RPMI7951 (cell line): ENCODE results near the gene NFRKB. TPM values are rescaled to one million over a fixed set of nuclear protein-coding genes. Genes with fewer than 3 reads are reported as not detected.
"Not testable (repeated sequence)": the region's sequence is repeated elsewhere in the genome, so short reads cannot be mapped to it uniquely, and the experiment has no call there.

Experiments
- DNase-seq: peaks from one replicate; pipeline ENCODE4 v3.0.0-alpha.2; 2012; ENCODE audit warnings: low read depth
- total RNA-seq: library from RNA; depleted of rRNA; stranded (reverse); fragments of >200 nt; shearing (Covaris generic); gene quantifications from 2 replicates; pipeline ENCODE4 v1.2.3, GENCODE V29; 2014

Gene NFRKB
- total RNA-seq, 1 experiment from 2014 or later, result 18.5 TPM

GRCh38 chr11:129894278-129895125 lies 876 bp downstream of the NFRKB start:
- peak; percentile 8 for DNase-seq

GRCh38 chr11:129888451-129888850 lies 6.9 kb downstream of the NFRKB start:
- no peak for DNase-seq

- no peak for DNase-seq
These were observed 10.0 kb downstream of the NFRKB start for GRCh38 chr11:129885381-129885780.

GRCh38 chr11:129884581-129884980 lies 10.8 kb downstream of the NFRKB start:
- no peak for DNase-seq

- peak; percentile 28 for DNase-seq
These were observed 13.7 kb downstream of the NFRKB start for GRCh38 chr11:129881570-129882170.

- no peak for DNase-seq
These were observed 15.1 kb downstream of the NFRKB start for GRCh38 chr11:129880311-129880710.

- DNase-seq, result no peak
These were observed 23.5 kb downstream of the NFRKB start for GRCh38 chr11:129871914-129872313.

GRCh38 chr11:129868626-129869025 lies 26.8 kb downstream of the NFRKB start:
- not testable (repeated sequence) for DNase-seq

- no peak for DNase-seq
These were observed 29.1 kb downstream of the NFRKB start for GRCh38 chr11:129866311-129866710.

- DNase-seq, result no peak
These were observed 29.7 kb downstream of the NFRKB start for GRCh38 chr11:129865701-129866100.

GRCh38 chr11:129864811-129865210 lies 30.6 kb downstream of the NFRKB start:
- no peak for DNase-seq

GRCh38 chr11:129861702-129862522 lies 33.5 kb downstream of the NFRKB start:
- peak; percentile 87 for DNase-seq

GRCh38 chr11:129856036-129856435 lies 39.3 kb downstream of the NFRKB start:
- DNase-seq, result no peak

- DNase-seq, result no peak
These were observed 40.3 kb downstream of the NFRKB start for GRCh38 chr11:129855086-129855485.

- DNase-seq, result no peak
These were observed 41.1 kb downstream of the NFRKB start for GRCh38 chr11:129854232-129854805.

GRCh38 chr11:129853518-129854231 lies 41.7 kb downstream of the NFRKB start:
- DNase-seq, result peak; percentile 17

GRCh38 chr11:129852125-129852740 lies 43.1 kb downstream of the NFRKB start:
- no peak for DNase-seq

- no peak for DNase-seq
These were observed 45.8 kb downstream of the NFRKB start for GRCh38 chr11:129849447-129850130.

GRCh38 chr11:129847361-129847760 lies 48.0 kb downstream of the NFRKB start:
- not testable (repeated sequence) for DNase-seq
